Body of pancreas (tissue), 4 donors: ENCODE results near the gene ARFIP2. TPM values are rescaled to one million over a fixed set of nuclear protein-coding genes. Genes with fewer than 3 reads are reported as not detected.

Experiments
- ATAC-seq: fragments of 150-250 bp; one replicate; pipeline ENCODE4 v1.9.1; 2016
- DNase-seq, 4 donors: peaks; one replicate each; pipeline ENCODE4 v3.0.0-alpha.2; 2019
- H3K27ac ChIP-seq, 4 donors: fragments of 200-600 bp; sonication (generic); 1 replicate in 3 of 4; 2 replicates in 1 of 4; pipeline versions ENCODE4 v1.5.1 to v1.6.1; 2016 to 2019; ENCODE audit warnings: mild to moderate bottlenecking in 1 of 4, mixed read lengths in 1 of 4, moderate library complexity in 1 of 4
- H3K27me3 ChIP-seq, 2 donors: fragments of 200-600 bp; sonication (generic); one replicate each; pipeline ENCODE4 v1.6.0; 2016; ENCODE audit warnings: mild to moderate bottlenecking in 1 of 2
- H3K36me3 ChIP-seq, 2 donors: fragments of 200-600 bp; sonication (generic); replicated peaks in 1 of 2; 2 replicates each; pipeline ENCODE4 v1.5.1; 2016; ENCODE audit warnings: low read depth in 2 of 2; ENCODE audit not compliant: insufficient read depth in 1 of 2
- H3K4me1 ChIP-seq: fragments of 200-600 bp; sonication (generic); one replicate; pipeline ENCODE4 v1.6.0; 2016
- H3K4me3 ChIP-seq, 2 donors: fragments of 200-600 bp; sonication (generic); 1 replicate in 1 of 2; 2 replicates in 1 of 2; pipeline ENCODE4 v1.5.1; 2016 to 2019
- H3K9me3 ChIP-seq, 3 donors: fragments of 200-600 bp; sonication (generic); 1 replicate in 2 of 3; 2 replicates in 1 of 3; pipeline ENCODE4 v1.5.1; 2016
- POLR2A ChIP-seq, 3 donors: fragments of 450-650 bp; IDR thresholded peaks; one replicate each; pipeline ENCODE4 v1.6.1; 2016; ENCODE audit warnings: antibody characterized with exemption in 3 of 3, mild to moderate bottlenecking in 2 of 3
- WGBS, 2 donors: methylation state at CpG; one replicate each; pipeline ENCODE4 v1.1.5; 2017; 5-methylcytosine and 5-hydroxymethylcytosine counted together
- intact Hi-C: fragments of 100-400 bp; cut with DNase I; formaldehyde crosslinking; loops from one replicate; pipeline ENCODE4 v1.15.1; 2023
- total RNA-seq, 2 donors: library from RNA; depleted of rRNA; stranded (reverse); fragments of >200 nt; gene quantifications; one replicate each; pipeline ENCODE4 v1.1.0, GENCODE V29; 2016
- TF ChIP-seq, protein P1 (sequence below), 7 experiments: fragments of 450-650 bp in 4 of 7; fragments of 200-600 bp in 3 of 7; sonication (generic) in 3 of 7; IDR thresholded peaks; one replicate each; pipeline ENCODE4 v1.5.1; 2016 to 2019; ENCODE audit warnings: antibody characterized with exemption in 7 of 7

ARFIP2 gene, protein sequence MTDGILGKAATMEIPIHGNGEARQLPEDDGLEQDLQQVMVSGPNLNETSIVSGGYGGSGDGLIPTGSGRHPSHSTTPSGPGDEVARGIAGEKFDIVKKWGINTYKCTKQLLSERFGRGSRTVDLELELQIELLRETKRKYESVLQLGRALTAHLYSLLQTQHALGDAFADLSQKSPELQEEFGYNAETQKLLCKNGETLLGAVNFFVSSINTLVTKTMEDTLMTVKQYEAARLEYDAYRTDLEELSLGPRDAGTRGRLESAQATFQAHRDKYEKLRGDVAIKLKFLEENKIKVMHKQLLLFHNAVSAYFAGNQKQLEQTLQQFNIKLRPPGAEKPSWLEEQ
- 10 to 100 TPM; 47.2 to 82.7 TPM for total RNA-seq

DNA sequence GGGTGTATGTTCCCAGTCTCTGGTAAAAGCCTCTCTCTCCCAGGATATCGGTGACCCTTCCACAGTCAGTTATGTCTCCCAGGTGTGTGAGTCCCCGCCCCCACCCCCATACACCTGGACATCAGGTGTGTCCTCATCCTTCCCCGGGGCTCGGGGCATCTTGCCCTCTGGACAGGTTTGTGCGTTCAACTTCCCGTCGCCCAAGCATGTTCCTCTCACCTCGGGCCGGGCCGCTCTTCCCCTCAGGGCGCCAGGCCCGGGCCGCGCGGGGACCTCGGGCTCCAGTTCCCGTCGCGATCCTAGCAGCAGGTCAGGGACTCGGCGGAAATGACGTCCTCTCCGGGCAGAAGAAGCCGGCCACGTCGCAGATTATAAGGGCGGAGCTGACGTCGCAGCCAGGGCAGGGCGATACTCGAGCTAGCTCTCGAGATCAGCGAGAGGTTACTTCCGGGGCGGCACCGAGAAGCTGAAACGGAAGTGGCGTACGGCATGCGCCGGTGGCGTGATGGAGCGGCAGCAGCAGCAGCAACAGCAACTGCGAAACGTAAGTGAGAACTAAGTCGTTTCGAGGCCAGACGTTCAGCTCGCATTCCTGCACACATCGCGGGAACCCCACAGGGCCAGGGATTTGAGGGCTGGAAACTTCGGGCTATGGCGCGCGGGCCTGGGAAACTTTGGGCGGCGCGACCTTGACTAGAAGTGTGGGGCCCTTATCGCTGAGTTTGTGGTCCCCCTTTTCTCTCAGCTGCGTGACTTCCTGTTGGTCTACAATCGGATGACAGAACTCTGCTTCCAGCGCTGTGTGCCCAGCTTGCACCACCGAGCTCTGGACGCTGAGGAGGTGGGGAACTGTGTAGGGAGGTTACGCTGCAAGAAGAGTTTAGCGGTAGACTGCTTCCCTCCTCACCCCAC lies at the start of gene ARFIP2, which contains the start of gene TIMM10B:
ARFIP2 (minus strand) TSS at position 320 of the 912 bp plus-strand sequence. CDS start 910 bp downstream, outside the sequence.
TIMM10B (plus strand) TSS at position 490 of the 912 bp plus-strand sequence; CDS start at position 506, 16 bp downstream.
- WGBS, 2 donors = 0 to 4% methylated on average over 23 to 66 of the region's 66 CpGs
- Histone ChIP-seq H3K9me3 (no peaks in the 10 kb centered on the region), H3K4me1 (peaks cover 47% of the 10 kb centered on the region), H3K4me3 (peak within 1 kb of the TSS; percentile 47 to 50), H3K27ac (peak within 1 kb of the TSS; percentile 91 to 95 (median 94)), H3K36me3 (peaks cover 4 to 10% of the 10 kb centered on the region in 2 donors), H3K27me3 (no peaks in the 10 kb centered on the region)
- intact Hi-C loops = loop anchor here (10.0 kb wide), 2 partner anchors 96 to 124 kb away; partner anchors contain the start of genes ILK and RRP8
- TF ChIP-seq POLR2A (IDR thresholded peaks at IDR 0.05) = peak; percentile 84 to 94 (median 94)
- TF ChIP-seq, protein P1, sequence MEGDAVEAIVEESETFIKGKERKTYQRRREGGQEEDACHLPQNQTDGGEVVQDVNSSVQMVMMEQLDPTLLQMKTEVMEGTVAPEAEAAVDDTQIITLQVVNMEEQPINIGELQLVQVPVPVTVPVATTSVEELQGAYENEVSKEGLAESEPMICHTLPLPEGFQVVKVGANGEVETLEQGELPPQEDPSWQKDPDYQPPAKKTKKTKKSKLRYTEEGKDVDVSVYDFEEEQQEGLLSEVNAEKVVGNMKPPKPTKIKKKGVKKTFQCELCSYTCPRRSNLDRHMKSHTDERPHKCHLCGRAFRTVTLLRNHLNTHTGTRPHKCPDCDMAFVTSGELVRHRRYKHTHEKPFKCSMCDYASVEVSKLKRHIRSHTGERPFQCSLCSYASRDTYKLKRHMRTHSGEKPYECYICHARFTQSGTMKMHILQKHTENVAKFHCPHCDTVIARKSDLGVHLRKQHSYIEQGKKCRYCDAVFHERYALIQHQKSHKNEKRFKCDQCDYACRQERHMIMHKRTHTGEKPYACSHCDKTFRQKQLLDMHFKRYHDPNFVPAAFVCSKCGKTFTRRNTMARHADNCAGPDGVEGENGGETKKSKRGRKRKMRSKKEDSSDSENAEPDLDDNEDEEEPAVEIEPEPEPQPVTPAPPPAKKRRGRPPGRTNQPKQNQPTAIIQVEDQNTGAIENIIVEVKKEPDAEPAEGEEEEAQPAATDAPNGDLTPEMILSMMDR (IDR thresholded peaks at IDR 0.05) = peak in 2 of 7 experiments; percentile 2 to 10
- DNase-seq (peak; percentile 98 to 99 (median 99)), ATAC-seq (peak; percentile 98)

DNA sequence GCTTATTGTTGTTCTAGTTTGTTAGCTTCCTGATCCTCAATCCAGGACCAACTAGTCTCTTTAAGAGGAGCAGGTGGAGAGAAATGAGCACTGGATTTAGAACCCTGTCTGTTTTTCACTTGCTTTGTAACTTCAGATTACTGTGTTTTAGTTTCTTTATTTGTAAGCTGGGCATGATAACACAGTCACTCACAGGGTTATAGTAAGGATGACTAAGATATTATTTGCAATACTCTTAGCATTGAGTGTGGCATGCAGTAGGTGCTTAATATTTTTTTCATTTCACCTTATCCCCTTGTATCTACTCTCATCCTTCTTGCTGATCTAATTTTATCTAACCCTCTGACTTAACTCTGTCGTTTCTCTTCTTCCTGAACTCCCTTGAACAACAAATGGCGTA lies 49.7 kb upstream of the ARFIP2 start:
- Histone ChIP-seq H3K36me3 (no peaks in the 10 kb centered on the region), H3K4me3 (no peak overlapping the region), H3K9me3 (no peaks in the 10 kb centered on the region), H3K4me1 (no peaks in the 10 kb centered on the region), H3K27ac (no peak overlapping the region), H3K27me3 (no peaks in the 10 kb centered on the region)
- no peak for DNase-seq
- no peak for ATAC-seq
- WGBS, 2 donors = 80 to 94% methylated on average over 2 of the region's 2 CpGs
- intact Hi-C loops = loop anchor here (10.0 kb wide), 1 partner anchor 64 kb away; no protein-coding TSS in a partner anchor
- TF ChIP-seq, protein P1 (IDR thresholded peaks at IDR 0.05) = no peak
- TF ChIP-seq POLR2A (IDR thresholded peaks at IDR 0.05) = no peak

DNA sequence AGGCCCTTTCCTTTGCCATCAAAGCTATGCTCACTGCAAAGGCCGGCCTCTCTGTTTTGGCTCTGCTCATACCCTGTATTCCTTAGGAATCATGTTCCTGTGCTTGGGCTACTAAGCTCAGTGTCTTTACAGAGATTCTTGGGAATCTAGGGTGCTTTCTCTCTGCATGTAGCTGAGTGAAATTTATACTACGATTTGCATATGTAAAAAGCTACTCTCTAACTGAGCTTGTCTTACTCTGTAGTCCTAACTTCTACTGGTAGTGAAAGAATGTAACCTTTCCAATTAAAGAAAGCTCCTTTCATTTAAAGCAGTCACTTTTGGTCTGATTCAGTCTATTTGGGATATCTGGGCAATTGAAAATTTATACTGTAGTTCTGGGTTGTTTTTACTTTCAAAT lies 48.1 kb upstream of the ARFIP2 start:
- Histone ChIP-seq H3K27ac (no peak overlapping the region), H3K27me3 (no peaks in the 10 kb centered on the region), H3K36me3 (no peaks in the 10 kb centered on the region), H3K4me1 (no peaks in the 10 kb centered on the region), H3K9me3 (no peaks in the 10 kb centered on the region), H3K4me3 (no peak overlapping the region)
- no peak for DNase-seq
- intact Hi-C loops = loop anchor here (10.0 kb wide), 1 partner anchor 176 kb away; no protein-coding TSS in a partner anchor
- no peak for ATAC-seq
- 61 to 83% methylated on average over 2 of the region's 2 CpGs for WGBS, 2 donors
- TF ChIP-seq, protein P1 (IDR thresholded peaks at IDR 0.05) = no peak
- TF ChIP-seq POLR2A (IDR thresholded peaks at IDR 0.05) = no peak

DNA sequence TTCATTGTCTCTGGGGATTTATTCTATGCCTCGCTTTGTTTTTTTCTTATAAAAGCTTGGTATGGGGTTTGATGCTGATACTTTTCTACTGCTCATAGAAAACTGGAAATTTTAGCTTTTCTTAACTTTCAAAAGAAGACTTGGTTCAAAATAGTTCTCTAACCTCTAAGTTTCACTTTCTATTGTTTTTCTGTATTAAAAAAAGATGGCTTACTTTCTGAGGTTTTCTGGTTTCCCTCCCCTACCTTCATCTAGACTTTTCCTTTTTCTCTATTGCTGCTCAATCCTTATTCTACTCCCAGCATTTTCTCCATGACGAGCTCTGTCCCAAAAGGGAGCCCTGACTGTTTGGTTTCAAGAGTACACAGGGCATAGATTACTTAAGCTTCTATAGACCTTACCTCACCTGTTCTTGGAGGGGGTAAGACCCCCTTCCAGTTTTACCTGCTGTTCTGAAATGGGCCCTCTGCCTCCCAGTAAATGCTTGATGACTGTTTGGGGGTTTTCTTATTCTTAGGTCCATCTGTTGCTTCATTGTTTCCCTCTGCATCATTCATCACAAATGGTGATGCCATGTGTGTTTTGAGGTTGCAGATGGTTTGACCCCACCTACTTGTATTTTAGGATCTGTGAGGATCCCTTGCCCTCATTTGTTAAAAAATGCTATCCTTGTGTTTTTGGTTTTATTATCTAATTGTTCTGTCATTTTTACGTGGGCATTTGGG lies 45.4 kb upstream of the ARFIP2 start:
- 84 to 86% methylated on average over 3 of the region's 3 CpGs for WGBS, 2 donors
- Histone ChIP-seq H3K4me3 (no peak overlapping the region), H3K4me1 (no peaks in the 10 kb centered on the region), H3K27ac (no peak overlapping the region), H3K27me3 (no peaks in the 10 kb centered on the region), H3K9me3 (no peaks in the 10 kb centered on the region), H3K36me3 (no peaks in the 10 kb centered on the region)
- TF ChIP-seq POLR2A (IDR thresholded peaks at IDR 0.05) = no peak
- TF ChIP-seq, protein P1 (IDR thresholded peaks at IDR 0.05) = no peak
- no peak for ATAC-seq
- intact Hi-C loops = loop anchor here (10.0 kb wide), 1 partner anchor 178 kb away; no protein-coding TSS in a partner anchor
- DNase-seq = no peak
